ENCODE results near the gene GOLGA8N. TPM values are rescaled to one million over a fixed set of nuclear protein-coding genes. Genes with fewer than 3 reads are reported as not detected.

GOLGA8N gene
- 0.85 and 2.3 TPM in 2 replicates for total RNA-seq

DNA sequence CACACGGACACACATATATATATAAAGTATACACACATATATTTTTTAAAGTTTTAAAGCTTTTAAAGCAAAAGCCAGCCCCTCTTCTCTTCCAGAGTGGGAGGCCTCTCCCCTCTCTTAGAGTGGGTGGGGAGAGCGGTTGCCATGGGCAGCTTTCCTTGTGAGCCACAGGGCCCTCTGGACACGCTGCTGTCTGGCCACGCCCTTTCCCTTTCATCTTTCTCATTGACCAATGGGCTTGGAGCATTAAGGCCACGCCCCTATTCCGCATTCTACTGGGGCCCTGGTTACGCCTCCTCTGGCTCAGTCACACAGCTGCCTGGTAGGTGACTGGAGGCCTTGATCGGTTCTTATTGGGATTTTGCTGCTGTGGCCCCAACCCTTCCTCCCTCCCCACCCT, at the start of gene GOLGA8N:
TSS of gene GOLGA8N (plus strand) at position 306 of the 400 bp plus-strand sequence.

DNA sequence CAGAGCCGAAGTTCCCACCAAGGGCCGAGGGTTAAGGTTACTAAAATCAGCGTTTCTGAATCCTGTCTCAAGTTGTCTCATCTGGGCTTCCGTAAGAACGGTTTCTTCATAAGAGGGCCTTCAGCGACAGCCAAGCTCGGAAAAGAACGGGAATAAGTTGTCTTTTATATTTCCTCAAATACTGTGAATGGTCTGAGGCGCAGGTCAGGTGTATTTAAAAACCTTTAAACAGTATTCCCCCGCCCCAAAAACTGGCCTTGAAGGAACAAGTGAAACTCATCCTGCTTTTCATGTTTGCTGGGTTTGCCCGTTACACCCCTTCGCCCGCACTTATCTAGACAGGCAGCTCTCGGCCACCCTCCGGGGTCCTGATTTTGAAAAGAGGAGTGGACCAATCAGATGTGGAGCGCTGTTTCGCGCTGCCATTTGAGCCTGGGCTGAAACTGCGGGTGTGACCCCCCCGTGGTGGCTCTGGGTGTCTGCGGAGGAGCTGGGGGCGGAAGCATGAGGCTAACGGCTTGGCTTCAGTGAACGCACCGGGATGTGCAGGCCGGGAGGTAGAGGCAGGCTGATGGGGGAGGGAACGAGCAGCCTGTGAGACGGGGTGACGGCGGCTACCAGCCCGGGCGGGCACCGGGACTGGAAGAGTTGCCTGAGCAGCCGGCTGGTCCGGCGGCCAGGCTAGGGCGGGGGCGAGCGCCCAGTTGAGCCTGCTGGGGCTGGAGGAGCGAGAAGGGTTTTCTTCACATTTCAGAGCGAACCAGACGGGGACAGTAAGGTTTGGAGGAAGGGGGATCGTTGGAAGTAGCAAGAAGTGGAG, 22.0 kb downstream of the GOLGA8N start, which contains the start of gene ARHGAP11A:
TSS of gene ARHGAP11A (plus strand) at position 454 of the 820 bp plus-strand sequence. CDS start 708 bp downstream, outside the sequence.

DNA sequence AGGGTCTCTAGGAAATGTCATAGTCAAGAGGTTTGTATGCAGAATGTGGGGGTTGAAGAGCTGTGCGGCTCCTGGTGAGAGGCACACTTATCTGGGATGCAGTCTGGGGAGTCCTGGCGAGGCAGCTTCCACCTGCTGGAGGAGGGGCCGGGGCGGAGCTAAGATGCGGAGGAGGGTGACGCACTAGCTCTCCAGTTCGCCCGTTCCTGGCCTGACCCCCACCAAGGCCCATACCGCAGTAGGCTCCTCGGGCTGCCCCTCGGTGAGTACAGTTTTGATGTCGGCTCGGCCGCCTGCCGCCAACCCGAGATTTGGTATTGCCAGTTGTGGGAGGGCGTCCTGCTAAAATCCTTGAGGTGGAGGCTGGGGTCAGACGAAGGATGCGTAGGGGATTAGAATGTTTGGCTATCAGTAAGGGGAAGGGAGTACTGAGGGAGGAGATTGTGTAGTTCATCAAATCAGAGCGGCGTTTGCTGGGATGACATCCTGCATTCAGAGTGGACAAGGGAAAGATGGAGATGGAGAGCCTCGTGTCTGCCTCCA, 48.3 kb downstream of the GOLGA8N start, which contains the start of gene SCG5:
TSS of gene SCG5 (plus strand) at position 194 of the 543 bp plus-strand sequence. CDS start 1,883 bp downstream, outside the sequence.

Other genes starting within 250 kb of the GOLGA8N start
- gene GOLGA8K, start 190.2 kb upstream of the GOLGA8N start, total RNA-seq, result not detected in 2 replicates
- under 0.01 TPM in 1 of 2 replicates, not detected in the other for gene GOLGA8O, start 137.8 kb upstream of the GOLGA8N start, total RNA-seq
- gene ARHGAP11A, start 22.0 kb downstream of the GOLGA8N start, total RNA-seq, result 2.3 and 3.3 TPM in 2 replicates
- 6.7 and 9.9 TPM in 2 replicates for gene SCG5, start 48.3 kb downstream of the GOLGA8N start, total RNA-seq
- 3.6 and 15.3 TPM in 2 replicates for gene GREM1, start 124.5 kb downstream of the GOLGA8N start, total RNA-seq